ENCODE data around the gene TNFSF10.

Gene TNFSF10

DNA sequence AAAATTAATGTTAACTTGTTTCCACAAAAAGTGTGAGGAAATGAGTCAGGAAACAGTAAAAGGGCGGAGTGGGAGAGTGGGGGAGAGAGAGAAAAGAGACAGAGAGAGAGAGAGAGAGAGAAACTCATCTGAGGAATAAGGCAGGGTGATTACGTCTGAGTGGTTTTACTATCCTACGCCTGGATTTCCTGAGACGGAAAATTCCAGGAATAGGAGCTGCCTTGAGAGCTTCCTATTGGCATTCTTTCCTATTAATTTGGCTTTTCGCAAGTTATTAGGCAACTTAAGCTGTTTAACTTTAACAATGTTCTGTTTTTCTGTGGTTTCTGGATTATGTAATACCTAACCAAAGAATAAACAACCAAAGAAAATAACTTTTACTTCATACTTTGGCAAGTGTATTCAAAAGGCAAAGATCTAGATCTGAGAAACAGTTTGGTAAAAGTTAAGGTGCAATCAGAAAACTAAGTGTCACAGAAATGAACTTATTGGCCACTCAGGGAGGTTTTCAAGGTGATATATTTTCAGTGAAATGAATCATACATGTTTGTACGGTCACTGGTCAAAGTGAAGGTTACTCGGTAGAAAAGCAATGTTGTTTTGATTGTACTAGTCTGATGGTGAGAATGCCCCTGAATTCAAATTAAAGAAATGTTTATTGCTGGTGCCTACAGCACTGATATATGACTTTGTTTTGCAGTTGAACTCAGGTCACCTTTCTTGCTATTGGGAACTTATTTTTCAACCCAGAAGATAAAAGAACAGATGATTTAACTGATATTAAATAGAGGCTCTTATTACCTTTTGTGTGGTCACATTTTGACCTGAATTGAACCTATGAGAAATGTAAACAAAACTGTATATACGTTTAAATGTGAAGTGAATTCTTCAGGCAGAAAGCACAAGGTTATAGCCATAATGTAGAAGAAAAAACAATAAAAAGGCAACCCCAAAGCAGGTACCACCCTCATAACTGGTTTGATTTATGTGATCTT lies 39.9 kb upstream of the TNFSF10 start:
- TF ChIP-seq RARB (CRISPR knock-in tag; IDR thresholded peaks at IDR 0.05) (0 out of 2 replicates have a peak, but pooled peaks have one; percentile 40), ESRRG (CRISPR knock-in tag; IDR thresholded peaks at IDR 0.05) (no peak), ZFP3 (CRISPR knock-in tag; IDR thresholded peaks at IDR 0.05) (no peak), TOX (CRISPR knock-in tag; IDR thresholded peaks at IDR 0.05; ENCODE audit: borderline replicate concordance) (no peak)
- ATAC-seq: peak; percentile 71

DNA sequence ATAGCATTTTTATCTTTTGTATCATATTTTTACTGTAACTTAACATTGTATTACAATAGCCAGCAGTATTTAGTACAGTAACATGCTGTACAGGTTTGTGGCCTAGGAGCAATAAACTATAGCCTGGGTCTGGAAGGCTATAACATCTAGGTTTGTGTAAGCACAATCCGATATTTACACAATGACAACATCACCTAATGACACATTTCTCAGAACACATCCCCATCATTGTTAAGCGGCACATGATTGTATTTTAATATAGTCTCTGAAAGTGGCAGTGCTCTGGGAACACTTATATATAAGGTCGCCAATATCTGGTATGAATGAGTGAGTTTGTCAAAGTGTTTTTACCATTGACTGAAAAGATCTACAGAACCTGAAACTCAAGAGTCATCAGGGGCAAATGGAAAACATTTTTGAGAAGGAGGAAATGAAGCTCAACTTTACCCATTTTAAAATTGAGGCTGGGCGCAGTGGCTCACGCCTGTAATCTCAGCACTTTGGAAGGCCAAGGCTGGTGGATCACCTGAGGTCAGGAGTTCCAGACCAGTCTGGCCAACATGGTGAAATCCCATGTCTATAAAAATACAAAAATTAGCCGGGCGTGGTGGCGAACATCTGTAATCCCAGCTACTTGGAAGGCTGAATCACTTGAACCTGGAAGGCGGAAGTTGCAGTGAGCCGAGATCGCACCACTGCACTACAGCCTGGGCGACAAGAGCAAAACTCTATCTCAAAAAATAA lies 38.8 kb upstream of the TNFSF10 start:
- no peak for ATAC-seq
- TF ChIP-seq ZFP30 (CRISPR knock-in tag; IDR thresholded peaks at IDR 0.05): no peak
- TF ChIP-seq, protein P1, sequence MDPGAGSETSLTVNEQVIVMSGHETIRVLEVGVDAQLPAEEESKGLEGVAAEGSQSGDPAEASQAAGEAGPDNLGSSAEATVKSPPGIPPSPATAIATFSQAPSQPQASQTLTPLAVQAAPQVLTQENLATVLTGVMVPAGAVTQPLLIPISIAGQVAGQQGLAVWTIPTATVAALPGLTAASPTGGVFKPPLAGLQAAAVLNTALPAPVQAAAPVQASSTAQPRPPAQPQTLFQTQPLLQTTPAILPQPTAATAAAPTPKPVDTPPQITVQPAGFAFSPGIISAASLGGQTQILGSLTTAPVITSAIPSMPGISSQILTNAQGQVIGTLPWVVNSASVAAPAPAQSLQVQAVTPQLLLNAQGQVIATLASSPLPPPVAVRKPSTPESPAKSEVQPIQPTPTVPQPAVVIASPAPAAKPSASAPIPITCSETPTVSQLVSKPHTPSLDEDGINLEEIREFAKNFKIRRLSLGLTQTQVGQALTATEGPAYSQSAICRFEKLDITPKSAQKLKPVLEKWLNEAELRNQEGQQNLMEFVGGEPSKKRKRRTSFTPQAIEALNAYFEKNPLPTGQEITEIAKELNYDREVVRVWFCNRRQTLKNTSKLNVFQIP (CRISPR knock-in tag; IDR thresholded peaks at IDR 0.05; ENCODE audit: borderline replicate concordance, low read depth): no peak
- no peak for TF ChIP-seq PPARA (CRISPR knock-in tag; IDR thresholded peaks at IDR 0.05; ENCODE audit: borderline replicate concordance)
- no peak for TF ChIP-seq ZFP3 (CRISPR knock-in tag; IDR thresholded peaks at IDR 0.05)
- TF ChIP-seq OSR1 (CRISPR knock-in tag; IDR thresholded peaks at IDR 0.05): no peak
- no peak for TF ChIP-seq GLIS3 (CRISPR knock-in tag; IDR thresholded peaks at IDR 0.05)
- TF ChIP-seq ARNTL (CRISPR knock-in tag; IDR thresholded peaks at IDR 0.05; ENCODE audit: borderline replicate concordance, low read depth): no peak
- no peak for TF ChIP-seq CSDC2 (CRISPR knock-in tag; IDR thresholded peaks at IDR 0.05)
- TF ChIP-seq SNAI2 (CRISPR knock-in tag; IDR thresholded peaks at IDR 0.05): no peak
- TF ChIP-seq ISL1 (CRISPR knock-in tag; IDR thresholded peaks at IDR 0.05): no peak
- TF ChIP-seq ZNF8 (CRISPR knock-in tag; IDR thresholded peaks at IDR 0.05): no peak

DNA sequence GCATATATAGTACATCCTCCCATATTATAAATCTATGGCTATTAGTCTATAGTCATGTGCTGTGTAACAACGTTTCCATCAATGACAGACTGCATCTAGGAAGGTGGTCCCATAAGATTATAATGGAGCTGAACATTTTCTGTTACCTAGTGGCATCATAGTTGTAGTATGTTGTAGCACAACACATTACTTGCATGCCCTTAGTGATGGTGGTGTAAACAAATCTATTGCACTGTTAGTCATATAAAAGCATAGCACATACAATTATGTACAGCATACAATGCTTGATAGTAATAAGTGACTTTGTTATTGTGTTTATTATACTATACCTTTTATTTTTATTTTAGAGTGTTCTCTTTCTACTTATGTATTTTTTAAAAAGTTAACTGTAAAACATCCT lies 37.4 kb upstream of the TNFSF10 start:
- no peak for ATAC-seq

DNA sequence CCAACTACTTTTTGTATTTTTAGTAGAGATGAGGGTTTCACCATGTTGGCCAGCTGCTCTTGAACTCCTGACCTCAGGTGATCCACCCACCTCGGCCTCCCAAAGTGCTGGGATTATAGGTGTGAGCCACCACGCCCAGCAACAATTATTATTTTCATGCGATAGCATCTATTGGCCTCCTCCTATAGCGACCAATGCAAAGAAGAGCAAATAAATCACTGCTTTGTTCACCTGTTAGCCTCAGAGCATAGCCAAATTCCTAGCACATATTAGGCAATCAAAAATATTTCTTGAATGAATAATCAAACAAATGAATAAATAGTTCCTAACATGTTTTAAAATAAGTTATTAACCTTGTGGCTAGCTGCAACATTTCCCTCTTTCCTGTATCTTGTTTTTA lies 36.8 kb upstream of the TNFSF10 start:
- TF ChIP-seq ESRRG (CRISPR knock-in tag; IDR thresholded peaks at IDR 0.05) (no peak), ZNF70 (CRISPR knock-in tag; IDR thresholded peaks at IDR 0.05) (no peak)
- TF ChIP-seq, protein P2, sequence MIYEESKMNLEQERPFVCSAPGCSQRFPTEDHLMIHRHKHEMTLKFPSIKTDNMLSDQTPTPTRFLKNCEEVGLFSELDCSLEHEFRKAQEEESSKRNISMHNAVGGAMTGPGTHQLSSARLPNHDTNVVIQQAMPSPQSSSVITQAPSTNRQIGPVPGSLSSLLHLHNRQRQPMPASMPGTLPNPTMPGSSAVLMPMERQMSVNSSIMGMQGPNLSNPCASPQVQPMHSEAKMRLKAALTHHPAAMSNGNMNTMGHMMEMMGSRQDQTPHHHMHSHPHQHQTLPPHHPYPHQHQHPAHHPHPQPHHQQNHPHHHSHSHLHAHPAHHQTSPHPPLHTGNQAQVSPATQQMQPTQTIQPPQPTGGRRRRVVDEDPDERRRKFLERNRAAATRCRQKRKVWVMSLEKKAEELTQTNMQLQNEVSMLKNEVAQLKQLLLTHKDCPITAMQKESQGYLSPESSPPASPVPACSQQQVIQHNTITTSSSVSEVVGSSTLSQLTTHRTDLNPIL (CRISPR knock-in tag; IDR thresholded peaks at IDR 0.05; ENCODE audit: low read depth): no peak
- no peak for ATAC-seq

More for the DNA sequence above, 37.4 kb upstream of the TNFSF10 start:
- no peak for TF ChIP-seq ZFP3 (CRISPR knock-in tag; IDR thresholded peaks at IDR 0.05)
- TF ChIP-seq ISL1 (CRISPR knock-in tag; IDR thresholded peaks at IDR 0.05): no peak

DNA sequence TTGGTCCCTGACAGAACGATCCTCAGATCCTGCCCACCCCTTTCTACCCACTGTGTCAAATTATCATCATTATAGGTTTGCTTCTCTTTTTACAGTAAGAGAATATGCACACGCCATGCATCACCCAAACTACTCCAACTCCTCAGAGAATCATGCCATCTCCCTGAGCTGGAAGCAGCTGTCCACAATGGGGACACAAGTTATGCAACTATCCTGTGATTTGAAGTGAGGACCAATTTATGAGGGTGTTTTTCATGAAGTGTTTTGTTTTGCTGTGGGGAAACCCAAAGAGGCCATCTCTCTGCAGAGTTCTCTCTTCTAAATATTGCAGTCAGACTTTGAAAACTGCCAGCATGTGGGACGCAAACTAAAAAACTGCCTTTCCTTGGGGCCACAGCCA lies 35.8 kb upstream of the TNFSF10 start:
- TF ChIP-seq ARNTL (CRISPR knock-in tag; IDR thresholded peaks at IDR 0.05; ENCODE audit: borderline replicate concordance, low read depth): no peak
- no peak for ATAC-seq

DNA sequence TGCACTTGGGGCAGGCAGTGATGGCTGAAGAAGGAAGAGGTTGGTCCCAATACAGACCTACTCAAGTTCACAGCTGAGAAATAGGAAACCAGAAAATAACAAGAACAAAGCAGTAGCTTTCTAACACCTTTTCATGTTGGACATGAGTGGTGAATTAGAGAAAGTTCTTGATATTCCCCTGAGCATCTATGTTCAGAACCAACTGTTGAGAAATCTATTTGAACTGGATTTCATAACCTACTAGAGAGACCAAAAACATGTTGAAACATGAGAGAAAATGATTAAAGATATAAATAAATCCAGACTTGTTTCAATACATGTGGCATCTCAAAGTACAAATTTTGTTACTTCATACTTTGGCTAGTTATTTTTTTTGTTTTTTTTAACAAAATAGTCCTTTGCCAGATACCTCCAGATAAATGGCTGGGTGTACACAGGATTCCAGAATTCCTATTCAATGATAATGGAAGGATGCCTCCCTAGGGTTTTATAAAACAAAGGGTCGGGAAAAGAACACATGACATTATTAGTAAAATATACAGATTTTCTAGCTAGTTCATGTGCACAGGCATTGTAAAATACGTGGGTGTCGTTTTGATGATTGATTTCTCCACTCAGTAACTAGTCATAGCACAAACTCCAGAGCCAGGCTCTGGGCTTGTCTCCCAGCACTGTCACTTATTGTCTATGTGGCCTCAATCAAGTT lies 34.4 kb upstream of the TNFSF10 start:
- TF ChIP-seq ISL1 (CRISPR knock-in tag; IDR thresholded peaks at IDR 0.05): no peak
- TF ChIP-seq BACH2 (CRISPR knock-in tag; IDR thresholded peaks at IDR 0.05; ENCODE audit: borderline replicate concordance): no peak
- TF ChIP-seq, protein P3, sequence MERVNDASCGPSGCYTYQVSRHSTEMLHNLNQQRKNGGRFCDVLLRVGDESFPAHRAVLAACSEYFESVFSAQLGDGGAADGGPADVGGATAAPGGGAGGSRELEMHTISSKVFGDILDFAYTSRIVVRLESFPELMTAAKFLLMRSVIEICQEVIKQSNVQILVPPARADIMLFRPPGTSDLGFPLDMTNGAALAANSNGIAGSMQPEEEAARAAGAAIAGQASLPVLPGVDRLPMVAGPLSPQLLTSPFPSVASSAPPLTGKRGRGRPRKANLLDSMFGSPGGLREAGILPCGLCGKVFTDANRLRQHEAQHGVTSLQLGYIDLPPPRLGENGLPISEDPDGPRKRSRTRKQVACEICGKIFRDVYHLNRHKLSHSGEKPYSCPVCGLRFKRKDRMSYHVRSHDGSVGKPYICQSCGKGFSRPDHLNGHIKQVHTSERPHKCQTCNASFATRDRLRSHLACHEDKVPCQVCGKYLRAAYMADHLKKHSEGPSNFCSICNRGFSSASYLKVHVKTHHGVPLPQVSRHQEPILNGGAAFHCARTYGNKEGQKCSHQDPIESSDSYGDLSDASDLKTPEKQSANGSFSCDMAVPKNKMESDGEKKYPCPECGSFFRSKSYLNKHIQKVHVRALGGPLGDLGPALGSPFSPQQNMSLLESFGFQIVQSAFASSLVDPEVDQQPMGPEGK (CRISPR knock-in tag; IDR thresholded peaks at IDR 0.05; ENCODE audit: borderline replicate concordance): no peak
- TF ChIP-seq PPARA (CRISPR knock-in tag; IDR thresholded peaks at IDR 0.05; ENCODE audit: borderline replicate concordance): no peak
- TF ChIP-seq ARNTL (CRISPR knock-in tag; IDR thresholded peaks at IDR 0.05; ENCODE audit: borderline replicate concordance, low read depth): no peak
- TF ChIP-seq ZFP30 (CRISPR knock-in tag; IDR thresholded peaks at IDR 0.05): no peak
- TF ChIP-seq, protein P2 (CRISPR knock-in tag; IDR thresholded peaks at IDR 0.05; ENCODE audit: low read depth): no peak
- TF ChIP-seq GLIS3 (CRISPR knock-in tag; IDR thresholded peaks at IDR 0.05): no peak
- no peak for TF ChIP-seq ZNF70 (CRISPR knock-in tag; IDR thresholded peaks at IDR 0.05)
- TF ChIP-seq, protein P4, sequence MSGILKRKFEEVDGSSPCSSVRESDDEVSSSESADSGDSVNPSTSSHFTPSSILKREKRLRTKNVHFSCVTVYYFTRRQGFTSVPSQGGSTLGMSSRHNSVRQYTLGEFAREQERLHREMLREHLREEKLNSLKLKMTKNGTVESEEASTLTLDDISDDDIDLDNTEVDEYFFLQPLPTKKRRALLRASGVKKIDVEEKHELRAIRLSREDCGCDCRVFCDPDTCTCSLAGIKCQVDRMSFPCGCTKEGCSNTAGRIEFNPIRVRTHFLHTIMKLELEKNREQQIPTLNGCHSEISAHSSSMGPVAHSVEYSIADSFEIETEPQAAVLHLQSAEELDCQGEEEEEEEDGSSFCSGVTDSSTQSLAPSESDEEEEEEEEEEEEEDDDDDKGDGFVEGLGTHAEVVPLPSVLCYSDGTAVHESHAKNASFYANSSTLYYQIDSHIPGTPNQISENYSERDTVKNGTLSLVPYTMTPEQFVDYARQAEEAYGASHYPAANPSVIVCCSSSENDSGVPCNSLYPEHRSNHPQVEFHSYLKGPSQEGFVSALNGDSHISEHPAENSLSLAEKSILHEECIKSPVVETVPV (CRISPR knock-in tag; IDR thresholded peaks at IDR 0.05): no peak
- TF ChIP-seq TOX (CRISPR knock-in tag; IDR thresholded peaks at IDR 0.05; ENCODE audit: borderline replicate concordance): no peak
- ATAC-seq: no peak
